HG03565 (cell line): ENCODE data around the gene IL1A.

Source experiments
- ATAC-seq: cut with Tn5 transposase; IDR thresholded peaks from one replicate; pipeline ENCODE4 v1.9.1; 2021; ENCODE audit warnings: mild to moderate bottlenecking, moderate library complexity; ENCODE audit not compliant: unreplicated experiment

IL1A gene

GRCh38 chr2:112764071-112765044 lies 19.9 kb downstream of the IL1A start, which contains the start of gene CKAP2L:
Gene CKAP2L (minus strand): TSS chr2:112764609. CDS start chr2:112764598, 11 bp downstream.
- peak; percentile 91 for ATAC-seq

GRCh38 chr2:112762276-112762675 lies 22.0 kb downstream of the IL1A start:
- ATAC-seq = no peak

DNA sequence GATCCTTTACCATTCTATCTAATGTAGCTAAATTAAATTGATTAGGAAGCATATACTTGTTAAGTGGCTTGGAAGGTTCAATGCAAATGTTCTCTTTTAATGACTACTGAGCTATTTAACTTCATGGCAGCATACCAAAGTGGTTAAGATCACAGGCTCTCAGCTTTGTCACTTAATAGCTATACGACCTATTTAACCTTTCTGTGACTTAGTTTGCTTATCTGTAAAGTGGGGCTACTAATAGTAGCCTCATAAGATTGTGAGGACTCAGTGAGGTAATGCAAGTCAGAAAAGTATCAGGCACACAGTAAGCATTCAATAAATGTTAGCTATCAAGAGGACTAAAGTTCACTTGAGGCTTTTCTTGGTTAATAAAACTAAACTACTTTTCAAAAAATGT lies 24.1 kb downstream of the IL1A start:
- no peak for ATAC-seq

GRCh38 chr2:112758711-112759110 lies 25.6 kb downstream of the IL1A start:
- ATAC-seq = no peak

DNA sequence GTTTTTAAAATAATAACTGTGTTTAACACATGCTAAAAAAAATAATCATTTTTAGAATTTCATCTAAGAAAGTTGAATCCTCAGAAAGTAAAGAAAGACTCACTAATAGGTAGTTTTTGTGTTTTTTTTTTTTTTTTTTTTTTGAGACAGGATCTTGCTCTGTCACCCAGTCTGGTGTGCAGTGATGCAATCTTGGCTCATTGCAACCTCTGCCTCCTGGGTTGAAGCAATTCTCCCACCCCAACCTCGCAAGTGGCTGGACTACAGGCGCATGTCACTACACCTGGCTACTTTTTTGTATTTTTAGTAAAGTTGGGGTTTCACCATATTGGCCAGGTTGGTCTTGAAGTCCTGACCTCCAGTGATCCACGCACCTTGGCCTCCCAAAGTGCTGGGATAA lies 27.0 kb downstream of the IL1A start:
- no peak for ATAC-seq

GRCh38 chr2:112756207-112756606 lies 28.1 kb downstream of the IL1A start:
- ATAC-seq = no peak

GRCh38 chr2:112755444-112755843 lies 28.8 kb downstream of the IL1A start:
- no peak for ATAC-seq

DNA sequence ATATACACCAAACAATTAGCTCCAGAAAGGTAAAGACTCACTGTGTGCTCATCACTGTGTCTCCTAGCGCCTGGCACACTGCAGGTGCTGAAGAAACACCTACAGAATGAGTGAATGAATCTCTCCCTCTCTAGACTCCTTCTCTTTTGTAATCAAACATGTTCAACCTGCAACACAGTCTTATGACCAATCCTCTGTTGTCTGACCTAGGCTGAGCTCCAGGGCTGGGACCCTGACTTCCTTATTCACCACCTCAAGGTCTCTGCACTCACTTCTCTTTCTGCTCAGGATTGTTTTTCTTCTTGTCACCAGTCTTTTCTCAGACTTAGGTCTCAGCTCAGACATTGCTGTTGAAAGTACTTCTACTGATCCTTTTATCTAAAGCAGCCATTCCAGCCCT lies 29.7 kb downstream of the IL1A start:
- no peak for ATAC-seq

- no peak for ATAC-seq
Measured at GRCh38 chr2:112752667-112753066, 31.6 kb downstream of the IL1A start.

DNA sequence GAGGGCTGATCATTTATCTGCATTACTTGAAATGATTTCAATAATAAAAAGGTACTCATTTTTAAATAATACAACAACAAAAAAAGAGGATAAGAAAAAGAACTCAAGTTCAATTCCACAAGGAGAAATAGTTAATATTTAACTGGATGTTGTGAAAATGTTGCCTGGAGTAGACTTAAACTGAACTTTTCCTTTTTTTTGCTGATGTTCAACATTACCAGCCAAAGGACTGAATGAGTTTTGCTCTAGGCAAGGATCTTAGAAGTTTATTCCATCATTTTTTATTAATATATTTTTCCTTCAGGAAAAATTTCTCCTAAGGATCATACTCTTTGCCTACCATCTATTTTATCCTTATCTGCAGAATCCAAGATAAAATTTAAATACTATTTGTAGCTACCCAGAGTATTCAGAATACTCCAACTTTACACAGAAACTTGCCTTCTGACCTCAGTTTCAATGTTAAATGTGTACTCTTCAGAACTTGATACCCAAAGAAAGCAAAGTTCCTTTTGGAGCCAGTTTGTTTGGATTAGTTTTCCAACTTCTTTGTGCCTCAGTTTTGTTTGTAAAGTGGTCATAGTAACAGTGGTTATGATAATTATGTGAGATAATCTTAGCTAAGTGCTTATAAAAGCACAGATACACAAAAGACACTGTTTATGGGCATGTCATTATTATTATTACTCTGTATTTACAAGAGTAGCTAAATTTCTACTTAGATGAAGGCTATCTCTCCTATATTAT lies 32.7 kb downstream of the IL1A start:
- no peak for ATAC-seq

DNA sequence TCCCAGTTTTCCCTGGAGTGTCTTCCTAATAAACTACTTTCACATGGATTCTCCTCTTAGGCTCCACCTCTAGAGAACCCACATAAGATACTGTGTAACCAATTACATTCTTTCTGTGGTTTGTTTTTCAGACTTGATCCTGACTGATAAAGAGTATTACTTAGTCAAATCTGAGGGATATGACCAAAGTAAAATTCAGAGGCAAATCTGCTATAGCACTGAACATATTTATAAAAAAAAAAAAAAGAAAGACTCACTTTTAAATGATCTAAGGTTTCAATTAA lies 33.8 kb downstream of the IL1A start:
- no peak for ATAC-seq

- peak; percentile 65 for ATAC-seq
Measured at GRCh38 chr2:112749755-112750559, 34.3 kb downstream of the IL1A start.

GRCh38 chr2:112740527-112740926 lies 43.8 kb downstream of the IL1A start:
- ATAC-seq = no peak

- no peak for ATAC-seq
Measured at GRCh38 chr2:112737542-112738232, 46.6 kb downstream of the IL1A start.

- no peak for ATAC-seq
Measured at GRCh38 chr2:112733871-112734270, 50.4 kb downstream of the IL1A start.

GRCh38 chr2:112733456-112733855 lies 50.8 kb downstream of the IL1A start:
- ATAC-seq = no peak

- ATAC-seq = no peak
Measured at GRCh38 chr2:112731479-112731878, 52.8 kb downstream of the IL1A start.

GRCh38 chr2:112730791-112731190 lies 53.5 kb downstream of the IL1A start:
- ATAC-seq = no peak

- no peak for ATAC-seq
Measured at GRCh38 chr2:112730216-112730615, 54.1 kb downstream of the IL1A start.

DNA sequence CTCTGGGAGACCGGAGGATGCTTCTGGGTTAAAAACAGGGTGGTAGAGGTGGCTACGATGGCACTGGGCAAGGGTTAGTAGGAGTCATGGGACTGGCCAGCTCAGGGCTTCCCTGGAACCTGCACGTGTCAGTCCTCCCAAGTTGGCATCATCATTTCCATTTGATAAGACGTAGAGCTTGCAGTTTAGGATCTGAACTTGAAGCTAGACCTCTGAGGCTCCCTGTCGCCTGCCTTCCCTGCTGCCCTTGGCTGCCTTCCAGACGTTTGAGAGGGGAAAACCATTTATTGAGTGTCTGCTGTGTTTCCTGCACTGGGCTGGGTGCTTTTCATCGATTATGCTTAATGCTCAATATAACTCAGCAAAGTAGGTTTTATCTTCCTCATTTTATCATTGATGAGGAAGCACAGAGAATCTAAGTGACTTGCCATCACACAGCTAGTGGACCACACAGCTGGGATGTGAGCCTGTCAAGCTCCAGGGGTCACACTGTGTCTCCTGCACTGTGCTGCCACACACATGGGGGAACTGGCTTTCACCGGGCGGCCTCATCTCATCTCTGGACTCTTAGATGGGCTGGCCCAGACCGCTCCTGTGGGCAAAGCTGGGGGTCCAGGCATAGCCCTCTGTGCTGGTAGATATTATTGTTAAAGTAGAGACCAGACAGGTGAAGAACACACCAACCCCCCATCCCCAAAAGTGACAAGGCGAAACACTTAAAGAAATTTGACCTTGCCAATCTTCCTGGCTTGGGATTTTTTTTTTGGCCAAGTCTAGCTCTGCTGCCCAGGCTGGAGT lies 55.7 kb downstream of the IL1A start:
- no peak for ATAC-seq
